OCI-LY7 (cell line): ENCODE measurements around the gene RGS2.

Experiments used
- CTCF ChIP-seq: fragments of 200-600 bp; sonication (generic); conservative IDR thresholded peaks from 2 replicates; pipeline ENCODE4 v1.5.1; 2014; ENCODE audit warnings: mild to moderate bottlenecking, antibody characterized with exemption, low read length, moderate library complexity, mixed read lengths
- EZH2phosphoT487 ChIP-seq: fragments of 200-600 bp; sonication (generic); IDR thresholded peaks from 2 replicates; pipeline ENCODE4 v1.6.1; 2018; ENCODE audit warnings: low read depth, borderline replicate concordance, mild to moderate bottlenecking, mixed run types, antibody characterized with exemption, low read length, moderate library complexity, mixed read lengths

DNA sequence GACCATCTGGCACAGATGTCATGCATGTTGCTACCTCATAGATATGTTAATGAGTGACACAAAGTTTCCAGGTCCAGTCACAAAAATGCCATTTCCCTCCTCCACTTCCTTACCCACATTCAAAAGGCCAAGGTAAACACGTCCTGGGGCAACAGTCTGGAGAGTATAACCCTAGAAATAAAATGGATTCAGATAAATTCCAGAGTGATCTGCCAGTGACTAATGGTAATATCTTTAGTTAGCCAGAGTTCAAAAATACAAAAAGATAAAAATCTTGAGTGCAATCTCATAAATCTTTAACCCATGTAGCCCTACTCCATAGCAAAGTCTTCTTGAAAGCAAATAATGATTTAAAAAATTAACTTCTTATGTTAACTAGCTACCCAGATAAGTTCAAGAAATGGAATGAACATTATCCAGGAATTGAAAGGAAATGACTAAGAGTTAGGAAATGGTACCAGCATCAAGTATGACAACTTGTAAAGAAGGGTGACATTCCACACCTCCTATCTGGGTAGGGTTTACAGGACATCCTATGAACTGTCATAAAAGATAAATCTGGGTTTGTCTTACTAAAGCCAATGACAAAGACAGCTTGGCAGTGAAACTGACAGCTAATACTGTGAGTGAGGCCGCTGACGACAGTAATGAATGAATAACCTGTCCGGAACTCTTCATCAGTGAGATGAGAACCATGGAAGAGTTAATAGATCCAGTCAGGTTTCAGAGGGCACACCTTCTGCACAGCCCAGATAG is 18.1 kb downstream of the RGS2 start:
- no peak for TF ChIP-seq CTCF
- TF ChIP-seq EZH2phosphoT487, result no peak
